ENCODE measurements around the gene CSHL1. TPM values are rescaled to one million over a fixed set of nuclear protein-coding genes. Genes with fewer than 3 reads are reported as not detected.

Gene CSHL1
- polyA plus RNA-seq, 4 donors: not detected

- Histone ChIP-seq H3K36me3 (ENCODE audit: control insufficient read depth in 3 of 3, insufficient read depth in 2 of 3, low read depth in 1 of 3, low read length in 3 of 3) (no peaks in the 10 kb centered on the region), H3K4me1 (ENCODE audit: control insufficient read depth in 3 of 3, insufficient read depth in 2 of 3, low read depth in 1 of 3, low read length in 2 of 3) (no peaks in the 10 kb centered on the region), H3K27ac (ENCODE audit: low read depth in 1 of 3, low read length in 2 of 3) (no peak overlapping the region), H3K27me3 (ENCODE audit: control insufficient read depth in 3 of 3, insufficient read depth in 3 of 3, low read length in 3 of 3) (no peaks in the 10 kb centered on the region), H3K4me3 (ENCODE audit: low read depth in 1 of 3, low read length in 3 of 3) (no peak overlapping the region), H3K9me3 (ENCODE audit: control insufficient read depth in 2 of 2, insufficient read depth in 1 of 2, low read depth in 1 of 2, low read length in 1 of 2) (no peaks in the 10 kb centered on the region)
- DNase-seq: peak; percentile 69 to 70
- no peak for FAIRE-seq
- WGBS, 3 donors: 75 to 85% (median 76%) methylated on average over 29 of the region's 29 CpGs
Measured at GRCh38 chr17:63950940-63951907, 40.2 kb upstream of the CSHL1 start.

GRCh38 chr17:63949576-63950250 is 38.7 kb upstream of the CSHL1 start:
- 59 to 72% (median 66%) methylated on average over 15 to 18 of the region's 18 CpGs for WGBS, 3 donors
- H3K27me3 ChIP-seq (ENCODE audit: control insufficient read depth in 3 of 3, insufficient read depth in 3 of 3, low read length in 3 of 3): no peaks in the 10 kb centered on the region
- FAIRE-seq: no peak

GRCh38 chr17:63948521-63948920 is 37.5 kb upstream of the CSHL1 start:
- peaks cover 0 to 2% (median 0%) of the 10 kb centered on the region in 3 donors for H3K4me1 ChIP-seq (ENCODE audit: control insufficient read depth in 3 of 3, insufficient read depth in 2 of 3, low read depth in 1 of 3, low read length in 2 of 3)
- no peaks in the 10 kb centered on the region for H3K9me3 ChIP-seq (ENCODE audit: control insufficient read depth in 2 of 2, insufficient read depth in 1 of 2, low read depth in 1 of 2, low read length in 1 of 2)
- no peak overlapping the region for H3K4me3 ChIP-seq (ENCODE audit: low read depth in 1 of 3, low read length in 3 of 3)
- H3K27ac ChIP-seq (ENCODE audit: low read depth in 1 of 3, low read length in 2 of 3): no peak overlapping the region
- no peaks in the 10 kb centered on the region for H3K27me3 ChIP-seq (ENCODE audit: control insufficient read depth in 3 of 3, insufficient read depth in 3 of 3, low read length in 3 of 3)
- H3K36me3 ChIP-seq (ENCODE audit: control insufficient read depth in 3 of 3, insufficient read depth in 2 of 3, low read depth in 1 of 3, low read length in 3 of 3): no peaks in the 10 kb centered on the region
- no peak for DNase-seq
- 78 to 91% (median 86%) methylated on average over 9 of the region's 9 CpGs for WGBS, 3 donors
- FAIRE-seq: no peak

More at GRCh38 chr17:63949576-63950250, 38.7 kb upstream of the CSHL1 start:
- H3K9me3 ChIP-seq (ENCODE audit: control insufficient read depth in 2 of 2, insufficient read depth in 1 of 2, low read depth in 1 of 2, low read length in 1 of 2): no peaks in the 10 kb centered on the region
- H3K4me3 ChIP-seq (ENCODE audit: low read depth in 1 of 3, low read length in 3 of 3): no peak overlapping the region
- no peaks in the 10 kb centered on the region for H3K36me3 ChIP-seq (ENCODE audit: control insufficient read depth in 3 of 3, insufficient read depth in 2 of 3, low read depth in 1 of 3, low read length in 3 of 3)
- no peak for DNase-seq
- peaks cover 0 to 2% (median 0%) of the 10 kb centered on the region in 3 donors for H3K4me1 ChIP-seq (ENCODE audit: control insufficient read depth in 3 of 3, insufficient read depth in 2 of 3, low read depth in 1 of 3, low read length in 2 of 3)
- no peak overlapping the region for H3K27ac ChIP-seq (ENCODE audit: low read depth in 1 of 3, low read length in 2 of 3)

GRCh38 chr17:63947711-63948330 is 36.8 kb upstream of the CSHL1 start:
- no peak overlapping the region for H3K27ac ChIP-seq (ENCODE audit: low read depth in 1 of 3, low read length in 2 of 3)
- WGBS, 3 donors: 79 to 83% (median 83%) methylated on average over 18 of the region's 18 CpGs
- FAIRE-seq: no peak

GRCh38 chr17:63946440-63947363 is 35.6 kb upstream of the CSHL1 start:
- no peak overlapping the region for H3K4me3 ChIP-seq (ENCODE audit: low read depth in 1 of 3, low read length in 3 of 3)
- 30 to 40% (median 34%) methylated on average over 19 to 20 of the region's 20 CpGs for WGBS, 3 donors
- no peak overlapping the region for H3K27ac ChIP-seq (ENCODE audit: low read depth in 1 of 3, low read length in 2 of 3)
- no peaks in the 10 kb centered on the region for H3K27me3 ChIP-seq (ENCODE audit: control insufficient read depth in 3 of 3, insufficient read depth in 3 of 3, low read length in 3 of 3)
- H3K36me3 ChIP-seq (ENCODE audit: control insufficient read depth in 3 of 3, insufficient read depth in 2 of 3, low read depth in 1 of 3, low read length in 3 of 3): no peaks in the 10 kb centered on the region
- H3K4me1 ChIP-seq (ENCODE audit: control insufficient read depth in 3 of 3, insufficient read depth in 2 of 3, low read depth in 1 of 3, low read length in 2 of 3): peaks cover 0 to 2% (median 0%) of the 10 kb centered on the region in 3 donors
- no peaks in the 10 kb centered on the region for H3K9me3 ChIP-seq (ENCODE audit: control insufficient read depth in 2 of 2, insufficient read depth in 1 of 2, low read depth in 1 of 2, low read length in 1 of 2)
- FAIRE-seq (no peak), DNase-seq (peak; percentile 27 to 52)

More at GRCh38 chr17:63947711-63948330, 36.8 kb upstream of the CSHL1 start:
- Histone ChIP-seq H3K9me3 (ENCODE audit: control insufficient read depth in 2 of 2, insufficient read depth in 1 of 2, low read depth in 1 of 2, low read length in 1 of 2) (no peaks in the 10 kb centered on the region), H3K27me3 (ENCODE audit: control insufficient read depth in 3 of 3, insufficient read depth in 3 of 3, low read length in 3 of 3) (no peaks in the 10 kb centered on the region), H3K4me3 (ENCODE audit: low read depth in 1 of 3, low read length in 3 of 3) (no peak overlapping the region), H3K4me1 (ENCODE audit: control insufficient read depth in 3 of 3, insufficient read depth in 2 of 3, low read depth in 1 of 3, low read length in 2 of 3) (peaks cover 0 to 2% (median 0%) of the 10 kb centered on the region in 3 donors), H3K36me3 (ENCODE audit: control insufficient read depth in 3 of 3, insufficient read depth in 2 of 3, low read depth in 1 of 3, low read length in 3 of 3) (no peaks in the 10 kb centered on the region)
- DNase-seq: no peak

- Histone ChIP-seq H3K36me3 (ENCODE audit: control insufficient read depth in 3 of 3, insufficient read depth in 2 of 3, low read depth in 1 of 3, low read length in 3 of 3) (no peaks in the 10 kb centered on the region), H3K27me3 (ENCODE audit: control insufficient read depth in 3 of 3, insufficient read depth in 3 of 3, low read length in 3 of 3) (no peaks in the 10 kb centered on the region)
- no peak for FAIRE-seq
Measured at GRCh38 chr17:63945784-63946439, 34.9 kb upstream of the CSHL1 start.

GRCh38 chr17:63944736-63945499 is 33.9 kb upstream of the CSHL1 start:
- Histone ChIP-seq H3K4me1 (ENCODE audit: control insufficient read depth in 3 of 3, insufficient read depth in 2 of 3, low read depth in 1 of 3, low read length in 2 of 3) (peaks cover 0 to 2% (median 0%) of the 10 kb centered on the region in 3 donors), H3K27ac (ENCODE audit: low read depth in 1 of 3, low read length in 2 of 3) (no peak overlapping the region), H3K36me3 (ENCODE audit: control insufficient read depth in 3 of 3, insufficient read depth in 2 of 3, low read depth in 1 of 3, low read length in 3 of 3) (no peaks in the 10 kb centered on the region), H3K9me3 (ENCODE audit: control insufficient read depth in 2 of 2, insufficient read depth in 1 of 2, low read depth in 1 of 2, low read length in 1 of 2) (no peaks in the 10 kb centered on the region), H3K4me3 (ENCODE audit: low read depth in 1 of 3, low read length in 3 of 3) (no peak overlapping the region), H3K27me3 (ENCODE audit: control insufficient read depth in 3 of 3, insufficient read depth in 3 of 3, low read length in 3 of 3) (no peaks in the 10 kb centered on the region)
- DNase-seq: no peak
- 81 to 88% (median 81%) methylated on average over 24 of the region's 24 CpGs for WGBS, 3 donors
- no peak for FAIRE-seq

More at GRCh38 chr17:63945784-63946439, 34.9 kb upstream of the CSHL1 start:
- Histone ChIP-seq H3K27ac (ENCODE audit: low read depth in 1 of 3, low read length in 2 of 3) (no peak overlapping the region), H3K9me3 (ENCODE audit: control insufficient read depth in 2 of 2, insufficient read depth in 1 of 2, low read depth in 1 of 2, low read length in 1 of 2) (no peaks in the 10 kb centered on the region), H3K4me1 (ENCODE audit: control insufficient read depth in 3 of 3, insufficient read depth in 2 of 3, low read depth in 1 of 3, low read length in 2 of 3) (peaks cover 0 to 2% (median 0%) of the 10 kb centered on the region in 3 donors), H3K4me3 (ENCODE audit: low read depth in 1 of 3, low read length in 3 of 3) (no peak overlapping the region)
- no peak for DNase-seq
- WGBS, 3 donors: 56 to 76% (median 74%) methylated on average over 6 of the region's 6 CpGs
